SK-N-SH (cell line): ENCODE results near the gene H2BK1. TPM values are rescaled to one million over a fixed set of nuclear protein-coding genes. Genes with fewer than 3 reads are reported as not detected.

Experiments
- CTCF ChIA-PET: fragments of 300-600, 350-600 bp; formaldehyde crosslinking; extraction: SDS; loops from one replicate; lab custom pipeline; 2021; lab: Yijun Ruan, JAX
- POLR2A ChIA-PET: fragments of 350-600 bp; sonication (Branson Sonifier 250); formaldehyde crosslinking; extraction: SDS; loops from one replicate; lab custom pipeline; 2020; ENCODE audit warnings: antibody characterized with exemption, inconsistent platforms; lab: Yijun Ruan, JAX
- DNase-seq: peaks from one replicate; pipeline ENCODE4 v3.0.0; 2012
- H2AFZ ChIP-seq: fragments of 200-600 bp; sonication (generic); 2 replicates; pipeline ENCODE4 v1.8.1; 2016; ENCODE audit warnings: antibody characterized with exemption, mild to moderate bottlenecking, low read depth
- H3F3A ChIP-seq: fragments of 200-600 bp; sonication (generic); replicated peaks from 2 replicates; pipeline ENCODE3; 2016; ENCODE audit warnings: antibody characterized with exemption, mild to moderate bottlenecking; ENCODE audit not compliant: insufficient read depth
- H3K27ac ChIP-seq, 2 experiments: fragments of 200-500 bp in 1 of 2; fragments of 200-600 bp in 1 of 2; sonication (Bioruptor generic) in 1 of 2; sonication (generic), shearing (Covaris generic) in 1 of 2; 2 replicates each; pipeline versions ENCODE4 v1.5.1 to v1.6.1; 2014 to 2016; ENCODE audit warnings: low read depth in 2 of 2, inconsistent platforms in 1 of 2, low read length in 1 of 2, mild to moderate bottlenecking in 1 of 2, mixed read lengths in 1 of 2
- H3K27me3 ChIP-seq: fragments of 200-600 bp; sonication (generic), shearing (Covaris generic); 2 replicates; pipeline ENCODE4 v1.6.1; 2016; ENCODE audit warnings: mixed run types; ENCODE audit not compliant: insufficient read depth
- H3K36me3 ChIP-seq, 2 experiments: fragments of 200-500 bp in 1 of 2; fragments of 200-600 bp in 1 of 2; sonication (Bioruptor generic) in 1 of 2; sonication (generic) in 1 of 2; replicated peaks in 1 of 2; 2 replicates each; pipeline versions ENCODE3 to v1.5.1; 2014 to 2016; ENCODE audit warnings: low read length in 1 of 2, mild to moderate bottlenecking in 1 of 2; ENCODE audit not compliant: insufficient read depth in 2 of 2, control insufficient read depth in 1 of 2
- H3K4me1 ChIP-seq, 2 experiments: fragments of 200-500 bp in 1 of 2; fragments of 200-600 bp in 1 of 2; sonication (Bioruptor generic) in 1 of 2; sonication (generic), shearing (Covaris generic) in 1 of 2; 2 replicates each; pipeline versions ENCODE4 v1.5.1 to v1.6.1; 2014 to 2016; ENCODE audit warnings: low read depth in 1 of 2, low read length in 1 of 2, mixed run types in 1 of 2; ENCODE audit not compliant: insufficient read depth in 2 of 2, control insufficient read depth in 1 of 2
- H3K4me2 ChIP-seq: fragments of 200-600 bp; sonication (generic), shearing (Covaris generic); 2 replicates; pipeline ENCODE4 v1.6.1; 2017; ENCODE audit warnings: mixed run types
- H3K4me3 ChIP-seq, 2 experiments: fragments of 200-500 bp in 1 of 2; fragments of 200-600 bp in 1 of 2; sonication (Bioruptor generic) in 1 of 2; sonication (generic), shearing (Covaris generic) in 1 of 2; 2 replicates each; pipeline versions ENCODE4 v1.5.1 to v1.8.1; 2014 to 2016; ENCODE audit warnings: low read depth in 2 of 2, inconsistent platforms in 1 of 2, low read length in 1 of 2, mild to moderate bottlenecking in 1 of 2, mixed read lengths in 1 of 2, moderate library complexity in 1 of 2
- H3K79me2 ChIP-seq: fragments of 200-600 bp; sonication (generic); 2 replicates; pipeline ENCODE4 v1.8.1; 2017; ENCODE audit warnings: mild to moderate bottlenecking; ENCODE audit not compliant: insufficient read depth
- H3K9ac ChIP-seq: fragments of 200-600 bp; sonication (generic); 2 replicates; pipeline ENCODE4 v1.6.1; 2017; ENCODE audit warnings: mixed run types
- H3K9me2 ChIP-seq: fragments of 200-600 bp; sonication (generic); 2 replicates; pipeline ENCODE4 v1.6.1; 2017; ENCODE audit warnings: mixed run types
- H3K9me3 ChIP-seq: fragments of 200-600 bp; sonication (generic); 2 replicates; pipeline ENCODE4 v1.6.1; 2017; ENCODE audit warnings: mixed run types, mild to moderate bottlenecking, moderate library complexity
- H4K20me1 ChIP-seq: fragments of 200-600 bp; sonication (generic); 2 replicates; pipeline ENCODE4 v1.6.1; 2017; ENCODE audit warnings: mild to moderate bottlenecking, mixed run types; ENCODE audit not compliant: insufficient read depth
- EZH2phosphoT487 ChIP-seq: fragments of 200-600 bp; sonication (generic); IDR thresholded peaks from 2 replicates; pipeline ENCODE4 v1.6.1; 2017; ENCODE audit warnings: low read depth, mixed run types, mild to moderate bottlenecking, antibody characterized with exemption, moderate library complexity, borderline replicate concordance
- FOXJ3 ChIP-seq: sonication (generic); formaldehyde crosslinking; IDR thresholded peaks from 2 replicates; pipeline ENCODE4 v1.5.1; 2020; ENCODE audit warnings: mild to moderate bottlenecking, missing genetic modification reagents
- MEF2A ChIP-seq: IDR thresholded peaks from 2 replicates; pipeline ENCODE4 v1.4.0; 2012; ENCODE audit warnings: low read depth, borderline replicate concordance
- REST ChIP-seq: IDR thresholded peaks from 2 replicates; pipeline ENCODE4 v1.6.1; 2012; ENCODE audit warnings: mild to moderate bottlenecking, low read depth, low read length, moderate library complexity
- RFX5 ChIP-seq: IDR thresholded peaks from 2 replicates; pipeline ENCODE4 v1.6.1; 2012; ENCODE audit warnings: mild to moderate bottlenecking, improper control_type of control experiment, low read length
- WGBS: methylation state at CpG from one replicate; pipeline ENCODE4 v1.1.6; 2017; ENCODE audit warnings: low lambda C conversion rate; 5-methylcytosine and 5-hydroxymethylcytosine counted together
- polyA plus RNA-seq, 3 experiments: library from polyadenylated mRNA; depleted of rRNA; stranded (reverse); fragments of >200 nt; gene quantifications; 2 replicates each; pipeline ENCODE4 v1.2.3, GENCODE V29; 2012

H2BK1 gene
- polyA plus RNA-seq, 1 of the 3 experiments (the other 2 are of a cell fraction) = not detected

- Histone ChIP-seq H2AFZ (no peak overlapping the region), H3F3A (no peaks in the 10 kb centered on the region), H3K79me2 (no peaks in the 10 kb centered on the region), H3K4me3 (no peak overlapping the region), H3K4me2 (no peak overlapping the region), H3K9me2 (no peaks in the 10 kb centered on the region), H3K9me3 (no peaks in the 10 kb centered on the region), H3K36me3 (no peaks in the 10 kb centered on the region), H4K20me1 (no peaks in the 10 kb centered on the region), H3K27ac (no peak overlapping the region), H3K4me1 (no peaks in the 10 kb centered on the region), H3K9ac (no peak overlapping the region), H3K27me3 (peaks cover 58% of the 10 kb centered on the region)
- DNase-seq = no peak
- no peak for TF ChIP-seq REST
- TF ChIP-seq FOXJ3 (CRISPR knock-in tag) = no peak
- no peak for TF ChIP-seq EZH2phosphoT487
- TF ChIP-seq RFX5 = 0 out of 2 replicates have a peak, but pooled peaks have one; percentile 68
- 91% methylated on average over 73 of the region's 77 CpGs for WGBS
- ChIA-PET CTCF (interaction anchor here (0.7 to 9.8 kb wide), 5 partner anchors 8 to 140 kb away, joined by 3 to 86 read pairs (median 3); partner anchors contain the start of gene GBX1), POLR2A (no interaction called here)
Observed at GRCh38 chr7:151174246-151175046, 35.8 kb downstream of the H2BK1 start.

GRCh38 chr7:151173386-151174245, 36.7 kb downstream of the H2BK1 start:
- DNase-seq = no peak
- no peak overlapping the region for H3K4me3 ChIP-seq
- POLR2A ChIA-PET = no interaction called here
- no peaks in the 10 kb centered on the region for H3K9me3 ChIP-seq
- no peak overlapping the region for H3K4me2 ChIP-seq
- H4K20me1 ChIP-seq = no peaks in the 10 kb centered on the region
- H3K4me1 ChIP-seq = no peaks in the 10 kb centered on the region
- H3K9me2 ChIP-seq = no peaks in the 10 kb centered on the region
- H2AFZ ChIP-seq = no peak overlapping the region
- no peaks in the 10 kb centered on the region for H3K79me2 ChIP-seq
- WGBS = 72% methylated on average over 43 of the region's 43 CpGs
- CTCF ChIA-PET = interaction anchor here (0.6 to 2.6 kb wide), 9 partner anchors 9 to 58 kb away, joined by 3 to 29 read pairs (median 4); no protein-coding TSS in a partner anchor
- no peak overlapping the region for H3K27ac ChIP-seq
- no peaks in the 10 kb centered on the region for H3K36me3 ChIP-seq
- H3K9ac ChIP-seq = no peak overlapping the region
- TF ChIP-seq FOXJ3 (CRISPR knock-in tag) (no peak), MEF2A (no peak)
- H3K27me3 ChIP-seq = peaks cover 58% of the 10 kb centered on the region
- no peaks in the 10 kb centered on the region for H3F3A ChIP-seq
